BE2C (cell line): ENCODE results near the gene MYO5A.

Experiments
- DNase-seq: peaks from one replicate; pipeline ENCODE4 v3.0.0-alpha.2; 2020
- H3K27me3 ChIP-seq: fragments of 250-450 bp; sonication (Bioruptor Pico); 2 replicates; pipeline ENCODE4 v1.5.1; 2020; ENCODE audit warnings: mild to moderate bottlenecking
- H3K36me3 ChIP-seq: fragments of 250-450 bp; sonication (Bioruptor Pico); 2 replicates; pipeline ENCODE4 v1.5.1; 2020; ENCODE audit warnings: mild to moderate bottlenecking
- H3K4me1 ChIP-seq: fragments of 250-450 bp; sonication (Bioruptor Pico); 2 replicates; pipeline ENCODE4 v1.5.1; 2020
- H3K4me3 ChIP-seq: 2 replicates; pipeline ENCODE4 v1.5.1; 2011; ENCODE audit warnings: low read depth, low read length
- H3K9me3 ChIP-seq: fragments of 250-450 bp; sonication (Bioruptor Pico); 2 replicates; pipeline ENCODE4 v1.5.1; 2020
- CTCF ChIP-seq: IDR thresholded peaks from 2 replicates; pipeline ENCODE4 v1.5.1; 2012; ENCODE audit warnings: mild to moderate bottlenecking, low read depth, low read length

MYO5A gene

GRCh38 chr15:52261498-52262242 is 267.0 kb downstream of the MYO5A start:
- Histone ChIP-seq H3K4me1 (no peaks in the 10 kb centered on the region), H3K4me3 (no peak overlapping the region), H3K36me3 (no peaks in the 10 kb centered on the region), H3K27me3 (no peaks in the 10 kb centered on the region), H3K9me3 (no peaks in the 10 kb centered on the region)
- DNase-seq, result peak; percentile 62
- TF ChIP-seq CTCF, result peak; percentile 20; the same call in 1 of the 2 replicates

GRCh38 chr15:52261026-52261425 is 267.7 kb downstream of the MYO5A start:
- no peak overlapping the region for H3K4me3 ChIP-seq
- H3K4me1 ChIP-seq, result peaks cover 1% of the 10 kb centered on the region; the same call in 1 of the 2 replicates
- H3K27me3 ChIP-seq, result no peaks in the 10 kb centered on the region
- no peak for DNase-seq
- TF ChIP-seq CTCF, result no peak
- H3K9me3 ChIP-seq, result no peaks in the 10 kb centered on the region
- H3K36me3 ChIP-seq, result no peaks in the 10 kb centered on the region

- Histone ChIP-seq H3K4me3 (no peak overlapping the region), H3K9me3 (no peaks in the 10 kb centered on the region), H3K4me1 (peaks cover 3% of the 10 kb centered on the region; the same call in 1 of the 2 replicates), H3K36me3 (no peaks in the 10 kb centered on the region), H3K27me3 (no peaks in the 10 kb centered on the region)
- no peak for TF ChIP-seq CTCF
- no peak for DNase-seq
These were observed 269.2 kb downstream of the MYO5A start for GRCh38 chr15:52259503-52259902.

GRCh38 chr15:52258461-52258860 is 270.2 kb downstream of the MYO5A start:
- H3K36me3 ChIP-seq, result no peaks in the 10 kb centered on the region
- H3K9me3 ChIP-seq, result no peaks in the 10 kb centered on the region
- no peak for DNase-seq
- H3K4me3 ChIP-seq, result no peak overlapping the region
- H3K27me3 ChIP-seq, result no peaks in the 10 kb centered on the region
- no peak for TF ChIP-seq CTCF
- H3K4me1 ChIP-seq, result peaks cover 3% of the 10 kb centered on the region; the same call in 1 of the 2 replicates

GRCh38 chr15:52257734-52258062 is 271.0 kb downstream of the MYO5A start:
- H3K4me3 ChIP-seq, result no peak overlapping the region

More at GRCh38 chr15:52257734-52258062, 271.0 kb downstream of the MYO5A start:
- peak; percentile 64 for DNase-seq
- H3K9me3 ChIP-seq, result no peaks in the 10 kb centered on the region
- peaks cover 3% of the 10 kb centered on the region; the same call in 1 of the 2 replicates for H3K4me1 ChIP-seq
- TF ChIP-seq CTCF, result no peak
- no peaks in the 10 kb centered on the region for H3K36me3 ChIP-seq
- H3K27me3 ChIP-seq, result no peaks in the 10 kb centered on the region
